NCI-H1930 (cell line): ENCODE data around the gene ZNF343.
"Not testable (repeated sequence)": the region's sequence is repeated elsewhere in the genome, so short reads cannot be mapped to it uniquely, and the experiment has no call there.

Source experiments
- DNase-seq, 2 experiments: peaks; one replicate each; lab custom pipeline; 2025; lab: John Stamatoyannopoulos, UW

ZNF343 gene

GRCh38 chr20:2521369-2522305, 12.9 kb upstream of the ZNF343 start:
- peak in 1 of 2 experiments; percentile 41 for DNase-seq

- no peak for DNase-seq
These were observed 11.9 kb upstream of the ZNF343 start for GRCh38 chr20:2520617-2521016.

GRCh38 chr20:2519115-2519809, 10.5 kb upstream of the ZNF343 start:
- no peak for DNase-seq

- no peak for DNase-seq
These were observed 9.8 kb upstream of the ZNF343 start for GRCh38 chr20:2518558-2518957.

- no peak for DNase-seq
These were observed 9.4 kb upstream of the ZNF343 start for GRCh38 chr20:2518096-2518495.

GRCh38 chr20:2516399-2516798, 7.7 kb upstream of the ZNF343 start:
- no peak for DNase-seq

GRCh38 chr20:2515203-2515602, 6.5 kb upstream of the ZNF343 start:
- no peak for DNase-seq

GRCh38 chr20:2509794-2510193, 1.1 kb upstream of the ZNF343 start:
- DNase-seq: no peak

- DNase-seq: no peak
These were observed 710 bp upstream of the ZNF343 start for GRCh38 chr20:2509468-2509781.

GRCh38 chr20:2507875-2508630, 662 bp downstream of the ZNF343 start:
- no peak for DNase-seq

- no peak for DNase-seq
These were observed 1.3 kb downstream of the ZNF343 start for GRCh38 chr20:2507464-2507863.

- not testable (repeated sequence) for DNase-seq
These were observed 2.3 kb downstream of the ZNF343 start for GRCh38 chr20:2506426-2506825.

GRCh38 chr20:2504803-2505202, 3.9 kb downstream of the ZNF343 start:
- DNase-seq: not testable (repeated sequence)

- DNase-seq: not testable (repeated sequence)
These were observed 5.8 kb downstream of the ZNF343 start for GRCh38 chr20:2502808-2503384.

- DNase-seq: no peak
These were observed 23.1 kb downstream of the ZNF343 start for GRCh38 chr20:2485661-2486060.

- DNase-seq: no peak
These were observed 23.6 kb downstream of the ZNF343 start for GRCh38 chr20:2485080-2485479.

GRCh38 chr20:2483504-2483903, 25.2 kb downstream of the ZNF343 start:
- no peak for DNase-seq

GRCh38 chr20:2480381-2480780, 28.3 kb downstream of the ZNF343 start:
- no peak for DNase-seq

GRCh38 chr20:2476742-2477615, 31.7 kb downstream of the ZNF343 start:
- DNase-seq: no peak

GRCh38 chr20:2475850-2476741, 32.6 kb downstream of the ZNF343 start:
- no peak for DNase-seq
